Stimulated activated CD8-positive, alpha-beta memory T cell treated with anti-CD3 and anti-CD28 coated beads, Interleukin-12 subunit alpha, Interleukin-12 subunit beta, amount 100 ng/mL, for 1 hour (primary cell): ENCODE results near the gene EPB41L1.

Experiments
- DNase-seq: peaks from one replicate; pipeline ENCODE4 v3.0.0-alpha.2; 2020; ENCODE audit warnings: low read depth

The EPB41L1 gene

GRCh38 chr20:36154700-36155628, at the start of gene EPB41L1:
Gene EPB41L1 (plus strand): TSS chr20:36154740. CDS start chr20:36173778, 19,038 bp downstream.
- DNase-seq, result no peak

- DNase-seq, result no peak
Observed at GRCh38 chr20:36104856-36105255, 49.7 kb upstream of the EPB41L1 start.

GRCh38 chr20:36105711-36106226, 48.8 kb upstream of the EPB41L1 start:
- no peak for DNase-seq

GRCh38 chr20:36106606-36107005, 47.9 kb upstream of the EPB41L1 start:
- no peak for DNase-seq

GRCh38 chr20:36107881-36108280, 46.7 kb upstream of the EPB41L1 start:
- no peak for DNase-seq

- DNase-seq, result no peak
Observed at GRCh38 chr20:36109251-36109947, 45.1 kb upstream of the EPB41L1 start.

GRCh38 chr20:36110994-36111393, 43.5 kb upstream of the EPB41L1 start:
- DNase-seq, result no peak

- no peak for DNase-seq
Observed at GRCh38 chr20:36112112-36112511, 42.4 kb upstream of the EPB41L1 start.

- DNase-seq, result no peak
Observed at GRCh38 chr20:36113036-36113435, 41.5 kb upstream of the EPB41L1 start.

GRCh38 chr20:36113566-36114250, 40.8 kb upstream of the EPB41L1 start:
- no peak for DNase-seq

GRCh38 chr20:36114707-36115106, 39.8 kb upstream of the EPB41L1 start:
- DNase-seq, result no peak

- DNase-seq, result no peak
Observed at GRCh38 chr20:36115925-36116324, 38.6 kb upstream of the EPB41L1 start.

- DNase-seq, result no peak
Observed at GRCh38 chr20:36116807-36117441, 37.6 kb upstream of the EPB41L1 start.

GRCh38 chr20:36117638-36118037, 36.9 kb upstream of the EPB41L1 start:
- no peak for DNase-seq

- no peak for DNase-seq
Observed at GRCh38 chr20:36118371-36118770, 36.2 kb upstream of the EPB41L1 start.

GRCh38 chr20:36119537-36119936, 35.0 kb upstream of the EPB41L1 start:
- no peak for DNase-seq

- DNase-seq, result no peak
Observed at GRCh38 chr20:36120241-36120640, 34.3 kb upstream of the EPB41L1 start.

GRCh38 chr20:36120991-36121390, 33.5 kb upstream of the EPB41L1 start:
- no peak for DNase-seq

- no peak for DNase-seq
Observed at GRCh38 chr20:36121981-36122930, 32.3 kb upstream of the EPB41L1 start.

GRCh38 chr20:36122931-36123288, 31.6 kb upstream of the EPB41L1 start:
- no peak for DNase-seq

- no peak for DNase-seq
Observed at GRCh38 chr20:36125097-36125496, 29.4 kb upstream of the EPB41L1 start.
